ENCODE measurements around the gene CCDC134. TPM values are rescaled to one million over a fixed set of nuclear protein-coding genes. Genes with fewer than 3 reads are reported as not detected.
A peak's percentile ranks its signal among the peaks of the same experiment; 100 is the strongest.

CCDC134 gene
- total and polyA plus RNA-seq, 9 of the 15 experiments (the other 6 are each of a cell fraction or from before 2014, with no cell fraction given), result 0.56 to 11.9 (median 5.3) TPM

DNA sequence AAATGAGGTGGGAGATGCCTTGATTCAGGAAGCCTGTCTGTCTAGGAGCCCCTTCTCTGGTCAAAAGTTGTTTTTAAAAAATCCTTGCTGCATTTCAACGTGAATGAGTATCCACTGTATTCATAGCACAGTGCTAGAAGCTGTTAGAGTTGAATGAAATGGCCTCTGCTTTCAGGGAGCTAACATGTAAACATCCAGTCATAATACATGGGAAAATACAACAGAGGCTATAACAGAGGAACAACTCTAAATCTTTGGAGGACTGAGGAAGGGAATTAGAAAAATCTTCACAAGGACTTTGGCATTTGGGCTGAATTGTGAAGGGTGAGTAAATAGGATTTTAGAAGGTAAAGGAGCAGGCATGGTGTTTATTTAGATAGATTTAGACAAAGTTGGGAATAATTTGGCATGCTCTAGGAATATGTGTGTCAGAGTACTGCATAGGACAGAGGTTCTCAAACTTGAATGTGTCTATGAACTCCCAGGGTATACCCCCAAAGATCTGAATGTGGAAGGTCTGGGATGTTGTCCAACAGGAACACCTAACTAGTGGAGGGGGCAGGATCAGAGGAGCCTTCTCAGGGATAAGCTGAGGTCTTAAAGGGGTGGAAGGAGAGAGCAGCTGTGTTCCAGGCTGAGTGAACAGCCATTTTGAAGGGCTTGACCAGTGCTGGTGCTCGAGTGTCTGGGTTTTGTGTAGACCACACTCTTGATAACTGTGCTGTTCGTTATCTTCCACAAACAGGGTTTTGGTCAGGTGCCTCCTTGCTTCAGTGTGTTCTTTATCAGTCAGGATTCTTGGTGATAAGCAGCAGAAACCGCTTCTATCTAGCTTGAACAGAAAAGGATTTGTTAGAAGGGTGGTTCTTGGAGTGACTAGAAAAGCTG lies 45.1 kb downstream of the CCDC134 start (continued):
- TF ChIP-seq, protein P1, sequence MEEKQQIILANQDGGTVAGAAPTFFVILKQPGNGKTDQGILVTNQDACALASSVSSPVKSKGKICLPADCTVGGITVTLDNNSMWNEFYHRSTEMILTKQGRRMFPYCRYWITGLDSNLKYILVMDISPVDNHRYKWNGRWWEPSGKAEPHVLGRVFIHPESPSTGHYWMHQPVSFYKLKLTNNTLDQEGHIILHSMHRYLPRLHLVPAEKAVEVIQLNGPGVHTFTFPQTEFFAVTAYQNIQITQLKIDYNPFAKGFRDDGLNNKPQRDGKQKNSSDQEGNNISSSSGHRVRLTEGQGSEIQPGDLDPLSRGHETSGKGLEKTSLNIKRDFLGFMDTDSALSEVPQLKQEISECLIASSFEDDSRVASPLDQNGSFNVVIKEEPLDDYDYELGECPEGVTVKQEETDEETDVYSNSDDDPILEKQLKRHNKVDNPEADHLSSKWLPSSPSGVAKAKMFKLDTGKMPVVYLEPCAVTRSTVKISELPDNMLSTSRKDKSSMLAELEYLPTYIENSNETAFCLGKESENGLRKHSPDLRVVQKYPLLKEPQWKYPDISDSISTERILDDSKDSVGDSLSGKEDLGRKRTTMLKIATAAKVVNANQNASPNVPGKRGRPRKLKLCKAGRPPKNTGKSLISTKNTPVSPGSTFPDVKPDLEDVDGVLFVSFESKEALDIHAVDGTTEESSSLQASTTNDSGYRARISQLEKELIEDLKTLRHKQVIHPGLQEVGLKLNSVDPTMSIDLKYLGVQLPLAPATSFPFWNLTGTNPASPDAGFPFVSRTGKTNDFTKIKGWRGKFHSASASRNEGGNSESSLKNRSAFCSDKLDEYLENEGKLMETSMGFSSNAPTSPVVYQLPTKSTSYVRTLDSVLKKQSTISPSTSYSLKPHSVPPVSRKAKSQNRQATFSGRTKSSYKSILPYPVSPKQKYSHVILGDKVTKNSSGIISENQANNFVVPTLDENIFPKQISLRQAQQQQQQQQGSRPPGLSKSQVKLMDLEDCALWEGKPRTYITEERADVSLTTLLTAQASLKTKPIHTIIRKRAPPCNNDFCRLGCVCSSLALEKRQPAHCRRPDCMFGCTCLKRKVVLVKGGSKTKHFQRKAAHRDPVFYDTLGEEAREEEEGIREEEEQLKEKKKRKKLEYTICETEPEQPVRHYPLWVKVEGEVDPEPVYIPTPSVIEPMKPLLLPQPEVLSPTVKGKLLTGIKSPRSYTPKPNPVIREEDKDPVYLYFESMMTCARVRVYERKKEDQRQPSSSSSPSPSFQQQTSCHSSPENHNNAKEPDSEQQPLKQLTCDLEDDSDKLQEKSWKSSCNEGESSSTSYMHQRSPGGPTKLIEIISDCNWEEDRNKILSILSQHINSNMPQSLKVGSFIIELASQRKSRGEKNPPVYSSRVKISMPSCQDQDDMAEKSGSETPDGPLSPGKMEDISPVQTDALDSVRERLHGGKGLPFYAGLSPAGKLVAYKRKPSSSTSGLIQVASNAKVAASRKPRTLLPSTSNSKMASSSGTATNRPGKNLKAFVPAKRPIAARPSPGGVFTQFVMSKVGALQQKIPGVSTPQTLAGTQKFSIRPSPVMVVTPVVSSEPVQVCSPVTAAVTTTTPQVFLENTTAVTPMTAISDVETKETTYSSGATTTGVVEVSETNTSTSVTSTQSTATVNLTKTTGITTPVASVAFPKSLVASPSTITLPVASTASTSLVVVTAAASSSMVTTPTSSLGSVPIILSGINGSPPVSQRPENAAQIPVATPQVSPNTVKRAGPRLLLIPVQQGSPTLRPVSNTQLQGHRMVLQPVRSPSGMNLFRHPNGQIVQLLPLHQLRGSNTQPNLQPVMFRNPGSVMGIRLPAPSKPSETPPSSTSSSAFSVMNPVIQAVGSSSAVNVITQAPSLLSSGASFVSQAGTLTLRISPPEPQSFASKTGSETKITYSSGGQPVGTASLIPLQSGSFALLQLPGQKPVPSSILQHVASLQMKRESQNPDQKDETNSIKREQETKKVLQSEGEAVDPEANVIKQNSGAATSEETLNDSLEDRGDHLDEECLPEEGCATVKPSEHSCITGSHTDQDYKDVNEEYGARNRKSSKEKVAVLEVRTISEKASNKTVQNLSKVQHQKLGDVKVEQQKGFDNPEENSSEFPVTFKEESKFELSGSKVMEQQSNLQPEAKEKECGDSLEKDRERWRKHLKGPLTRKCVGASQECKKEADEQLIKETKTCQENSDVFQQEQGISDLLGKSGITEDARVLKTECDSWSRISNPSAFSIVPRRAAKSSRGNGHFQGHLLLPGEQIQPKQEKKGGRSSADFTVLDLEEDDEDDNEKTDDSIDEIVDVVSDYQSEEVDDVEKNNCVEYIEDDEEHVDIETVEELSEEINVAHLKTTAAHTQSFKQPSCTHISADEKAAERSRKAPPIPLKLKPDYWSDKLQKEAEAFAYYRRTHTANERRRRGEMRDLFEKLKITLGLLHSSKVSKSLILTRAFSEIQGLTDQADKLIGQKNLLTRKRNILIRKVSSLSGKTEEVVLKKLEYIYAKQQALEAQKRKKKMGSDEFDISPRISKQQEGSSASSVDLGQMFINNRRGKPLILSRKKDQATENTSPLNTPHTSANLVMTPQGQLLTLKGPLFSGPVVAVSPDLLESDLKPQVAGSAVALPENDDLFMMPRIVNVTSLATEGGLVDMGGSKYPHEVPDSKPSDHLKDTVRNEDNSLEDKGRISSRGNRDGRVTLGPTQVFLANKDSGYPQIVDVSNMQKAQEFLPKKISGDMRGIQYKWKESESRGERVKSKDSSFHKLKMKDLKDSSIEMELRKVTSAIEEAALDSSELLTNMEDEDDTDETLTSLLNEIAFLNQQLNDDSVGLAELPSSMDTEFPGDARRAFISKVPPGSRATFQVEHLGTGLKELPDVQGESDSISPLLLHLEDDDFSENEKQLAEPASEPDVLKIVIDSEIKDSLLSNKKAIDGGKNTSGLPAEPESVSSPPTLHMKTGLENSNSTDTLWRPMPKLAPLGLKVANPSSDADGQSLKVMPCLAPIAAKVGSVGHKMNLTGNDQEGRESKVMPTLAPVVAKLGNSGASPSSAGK (IDR thresholded peaks at IDR 0.05), result no peak
- TF ChIP-seq NONO (IDR thresholded peaks at IDR 0.05; ENCODE audit: low read depth in 2 of 2, low read length in 1 of 2) (0 out of 4 replicates have a peak, but pooled peaks of 1 of the 2 experiments have one; percentile 48), ZEB2 (IDR thresholded peaks at IDR 0.05) (peak; percentile 87)

All from K562 (cell line).